Measurements from ENCODE around the gene WNK2.

Gene WNK2

DNA sequence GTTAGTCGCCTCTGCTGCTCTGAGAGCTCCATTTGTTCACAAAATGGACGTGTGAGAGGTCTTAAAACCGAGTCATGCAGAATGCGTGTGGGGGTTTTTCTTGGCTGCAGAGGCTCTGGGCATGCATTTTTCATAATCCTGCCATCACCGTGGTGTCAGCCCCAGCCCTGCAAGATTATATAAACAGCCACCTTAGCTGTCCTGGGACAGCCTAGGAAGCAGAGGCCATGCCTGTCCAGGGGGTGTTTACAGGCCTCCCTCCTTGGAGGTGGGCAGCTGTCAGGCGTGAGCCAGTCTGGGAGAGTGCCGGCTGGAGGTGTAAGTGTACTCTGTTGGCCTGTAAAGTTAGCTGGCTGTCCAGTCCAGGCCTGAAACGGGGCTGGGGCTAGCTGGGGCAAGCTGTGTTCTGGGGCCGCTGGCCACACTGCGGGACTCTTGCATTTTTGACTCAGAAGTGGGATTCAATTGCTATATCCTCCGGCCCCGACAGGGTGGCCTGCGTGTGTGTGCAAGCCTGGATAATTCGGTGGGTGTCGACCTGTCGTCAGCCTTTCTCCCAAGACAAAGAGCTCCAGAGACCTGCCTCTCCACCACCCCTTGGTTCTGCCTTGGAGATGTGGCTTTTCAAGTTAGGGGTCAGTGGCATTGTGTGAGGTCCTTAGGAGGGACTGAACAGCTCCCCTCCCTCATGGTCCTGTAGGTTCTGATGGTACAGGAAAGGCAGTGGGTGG, 2.4 kb downstream of the WNK2 start:
- no peak for DNase-seq

- DNase-seq = no peak
Observed at GRCh38 chr9:93187047-93187446, 3.1 kb downstream of the WNK2 start.

- DNase-seq = no peak
Observed at GRCh38 chr9:93187574-93187973, 3.6 kb downstream of the WNK2 start.

GRCh38 chr9:93188426-93189368, 4.8 kb downstream of the WNK2 start:
- no peak for DNase-seq

DNA sequence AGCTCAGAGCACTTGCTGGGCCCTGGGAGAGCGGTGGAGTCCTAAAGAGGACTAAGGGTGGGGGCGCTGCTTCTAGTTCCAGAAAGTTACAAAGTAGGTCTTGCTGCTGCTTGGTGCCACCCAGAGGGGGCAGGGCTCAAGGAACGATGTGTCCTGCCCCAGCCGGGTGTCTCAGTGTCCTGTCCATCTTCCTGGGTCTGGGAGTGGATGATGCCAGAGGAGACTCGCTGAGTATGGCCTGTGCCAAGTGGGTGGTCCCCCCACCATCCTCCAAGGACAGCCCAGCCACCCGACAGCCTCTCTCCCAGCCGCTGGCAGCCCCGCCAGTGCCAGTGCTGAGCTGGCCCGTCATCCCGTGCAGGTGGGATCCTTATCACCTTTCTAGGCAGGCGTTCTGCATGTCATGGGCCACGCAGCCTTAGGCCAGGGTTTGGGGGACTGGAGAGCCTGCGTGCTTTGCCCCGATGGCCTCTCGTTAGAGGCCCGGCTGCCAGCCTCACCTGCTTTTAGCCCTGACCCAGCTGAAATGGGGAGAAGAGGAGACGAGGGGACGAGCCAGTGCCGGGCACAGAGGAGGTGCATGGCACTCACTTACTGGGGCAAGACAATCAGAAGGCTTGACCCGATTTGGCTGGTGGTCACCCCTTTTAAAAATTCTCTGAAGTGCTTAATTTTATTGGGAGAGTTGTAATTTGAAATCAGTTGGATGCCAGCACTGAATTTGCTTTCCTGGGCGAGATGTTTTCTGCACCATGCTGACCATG, 5.6 kb downstream of the WNK2 start:
- DNase-seq = no peak

GRCh38 chr9:93190133-93190525, 6.2 kb downstream of the WNK2 start:
- DNase-seq = no peak

- DNase-seq = no peak
Observed at GRCh38 chr9:93190656-93191353, 6.9 kb downstream of the WNK2 start.

GRCh38 chr9:93191354-93191660, 7.4 kb downstream of the WNK2 start:
- no peak for DNase-seq

GRCh38 chr9:93192721-93193387, 8.9 kb downstream of the WNK2 start:
- no peak for DNase-seq

DNA sequence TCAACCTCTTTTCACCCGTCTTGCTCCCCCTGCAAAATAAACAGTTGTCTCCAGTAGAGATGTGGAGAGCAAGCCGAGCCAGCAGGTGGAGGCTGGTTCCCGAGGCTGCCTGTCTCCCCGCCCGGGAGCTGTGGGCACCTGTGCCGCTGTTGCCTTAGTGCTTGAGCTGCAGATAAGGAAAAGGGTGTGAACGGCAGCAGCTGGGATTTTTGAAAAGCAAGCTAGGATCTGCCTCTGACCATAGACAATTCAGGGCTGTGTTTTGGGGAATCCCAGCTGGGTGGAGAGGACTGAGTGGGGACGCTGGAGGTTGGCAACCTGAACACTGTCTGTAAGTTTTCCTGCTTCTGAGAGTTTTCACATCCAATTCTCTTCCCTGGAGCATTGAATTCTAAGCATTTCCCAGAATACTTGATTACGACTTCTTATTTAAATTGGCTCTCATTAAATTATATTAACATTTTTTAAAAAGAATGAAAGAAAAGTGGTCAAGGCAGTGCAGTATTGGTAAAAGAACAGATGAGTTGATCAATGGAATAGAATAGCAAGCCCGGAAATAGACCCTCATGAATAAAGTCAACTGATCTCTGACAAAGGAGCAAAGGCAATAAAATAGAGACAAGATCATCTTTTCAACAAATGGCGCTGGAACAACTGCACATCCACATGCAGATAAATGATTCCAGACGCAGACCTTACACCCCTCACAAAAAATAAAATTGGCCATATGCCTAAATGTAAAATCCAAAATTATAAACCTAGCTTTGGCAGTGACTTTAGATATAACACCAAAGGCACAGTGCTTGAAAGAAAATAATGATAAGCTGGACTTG, 9.7 kb downstream of the WNK2 start:
- DNase-seq = peak; percentile 10

- no peak for DNase-seq
Observed at GRCh38 chr9:93194221-93194625, 10.3 kb downstream of the WNK2 start.

DNA sequence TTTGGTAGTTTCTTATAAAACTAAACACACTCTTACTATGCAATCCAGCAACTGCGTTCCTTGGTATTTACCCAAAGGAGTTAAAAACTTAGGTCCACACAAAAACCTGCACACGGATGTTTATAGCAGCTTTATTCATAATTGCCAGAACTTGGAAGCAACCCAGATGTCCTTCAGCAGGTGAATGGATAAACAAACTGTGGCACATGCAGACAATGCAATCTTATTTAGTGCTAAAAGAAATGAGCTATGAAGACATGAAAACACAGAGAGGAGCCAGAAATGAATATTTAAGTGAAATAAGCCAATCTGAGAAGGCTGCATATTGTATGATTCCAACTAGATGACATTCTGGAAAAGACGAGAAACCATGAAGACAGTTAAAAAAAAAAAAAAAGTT, 10.7 kb downstream of the WNK2 start:
- DNase-seq = no peak

GRCh38 chr9:93196096-93197055, 12.4 kb downstream of the WNK2 start:
- no peak for DNase-seq

- DNase-seq = no peak
Observed at GRCh38 chr9:93197670-93198069, 13.7 kb downstream of the WNK2 start.

- peak; percentile 17 for DNase-seq
Observed at GRCh38 chr9:93198117-93198837, 14.3 kb downstream of the WNK2 start.

GRCh38 chr9:93198838-93199625, 15.1 kb downstream of the WNK2 start:
- no peak for DNase-seq

DNA sequence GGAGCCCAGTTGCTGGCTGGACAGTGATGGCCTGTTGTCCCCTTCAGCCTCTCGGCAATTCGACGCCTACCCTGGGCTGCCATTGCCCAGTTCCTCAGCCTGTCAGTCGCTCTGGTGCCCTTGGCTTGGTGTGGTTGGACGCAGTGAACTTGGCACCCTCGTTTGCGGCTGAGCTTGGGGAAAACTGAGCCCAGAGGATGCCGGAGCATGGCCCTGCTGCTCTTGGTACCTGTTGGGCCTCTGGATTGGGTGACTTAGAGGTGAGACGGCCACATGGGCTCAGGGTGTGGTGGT, 16.5 kb downstream of the WNK2 start:
- no peak for DNase-seq

GRCh38 chr9:93200989-93201334, 17.0 kb downstream of the WNK2 start:
- no peak for DNase-seq
